GM21717 (cell line): ENCODE measurements around the gene ANXA2R.
A peak's percentile ranks its signal among the peaks of the same experiment; 100 is the strongest.
"Not testable (repeated sequence)": the region's sequence is repeated elsewhere in the genome, so short reads cannot be mapped to it uniquely, and the experiment has no call there.

Source experiments
- ATAC-seq: cut with Tn5 transposase; IDR thresholded peaks from one replicate; pipeline ENCODE4 v1.9.1; 2021; ENCODE audit warnings: mild to moderate bottlenecking, moderate library complexity; ENCODE audit not compliant: unreplicated experiment

ANXA2R gene

DNA sequence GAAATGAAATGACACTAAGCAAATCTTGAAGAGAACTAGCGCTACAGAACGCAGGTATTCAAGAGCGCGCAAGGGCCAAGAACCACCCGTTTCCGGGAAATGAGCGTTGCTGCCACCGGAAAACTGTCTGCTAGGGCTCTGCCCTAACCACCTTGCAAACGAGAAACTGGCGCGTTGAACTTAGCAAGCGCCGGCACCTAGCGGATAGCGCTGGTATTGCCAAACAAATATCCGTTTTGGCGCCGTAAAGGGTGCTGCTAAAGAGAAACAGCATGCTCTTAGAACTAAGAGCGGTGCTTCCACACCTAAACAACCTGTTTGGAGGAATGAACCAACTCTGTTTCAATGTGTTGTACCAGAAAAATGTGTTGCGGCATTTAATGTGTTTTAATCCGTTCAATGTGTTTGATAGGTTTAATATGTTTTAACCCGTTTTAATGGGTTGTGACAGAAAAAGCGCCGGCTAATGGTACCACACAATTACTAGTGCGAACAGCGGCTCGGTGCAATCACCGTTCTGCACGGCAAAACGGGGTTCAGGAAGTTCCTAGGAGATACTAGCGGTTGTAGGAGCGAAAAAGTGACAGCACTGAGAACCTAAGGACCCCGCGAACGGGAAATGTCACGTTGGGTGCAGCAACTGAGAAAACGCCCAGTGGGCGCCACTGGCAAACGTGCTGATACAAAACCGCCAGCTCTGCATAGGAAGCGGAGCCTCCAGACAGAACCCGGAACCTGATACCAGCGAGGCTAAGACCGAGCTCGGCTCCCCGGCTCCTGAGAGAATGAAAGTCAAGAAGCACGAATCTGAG is at the start of gene ANXA2R:
Gene ANXA2R, minus strand, starts transcription at position 33 of the 812 bp plus-strand sequence. CDS start 273 bp downstream, outside the sequence.
- peak; percentile 42 for ATAC-seq

- ATAC-seq: not testable (repeated sequence)
Measured at GRCh38 chr5:43086118-43086908, 46.2 kb upstream of the ANXA2R start.

DNA sequence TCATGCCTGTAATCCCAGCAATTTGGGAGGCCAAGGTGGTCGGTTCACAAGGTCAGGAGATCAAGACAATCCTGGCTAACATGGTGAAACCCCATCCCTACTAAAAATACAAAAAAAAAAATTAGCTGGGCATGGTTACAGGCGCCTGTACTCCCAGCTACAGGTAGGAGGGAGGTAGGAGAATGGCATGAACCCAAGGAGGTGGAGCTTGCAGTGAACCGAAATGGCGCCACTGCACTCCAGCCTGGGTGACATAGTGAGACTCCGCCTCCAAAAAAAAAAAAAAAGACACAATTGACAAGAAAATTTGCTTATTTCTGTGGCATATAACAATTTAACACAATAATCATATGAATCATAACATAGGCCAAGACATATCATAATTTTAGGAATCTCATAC is 45.3 kb upstream of the ANXA2R start:
- no peak for ATAC-seq

- ATAC-seq: not testable (repeated sequence)
Measured at GRCh38 chr5:43084468-43084867, 44.3 kb upstream of the ANXA2R start.

DNA sequence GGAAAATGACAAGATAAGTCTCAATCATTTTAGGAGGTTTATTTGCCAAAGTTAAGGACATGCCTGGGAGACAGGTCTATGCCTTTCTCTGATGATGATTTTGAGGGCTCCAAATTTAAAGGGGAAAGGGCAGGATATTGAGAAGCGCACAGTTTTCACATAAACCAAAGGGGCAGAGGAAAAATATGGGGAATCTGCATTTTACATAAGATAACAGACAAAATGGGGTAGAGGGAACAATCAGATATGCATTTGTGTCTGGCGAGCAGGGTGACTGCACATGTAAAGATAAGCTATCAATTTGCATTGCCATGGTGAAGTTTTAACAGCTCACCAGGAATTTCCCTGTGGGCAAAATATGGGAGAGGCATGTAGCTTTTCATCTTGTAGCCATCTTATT is 41.2 kb upstream of the ANXA2R start:
- not testable (repeated sequence) for ATAC-seq

DNA sequence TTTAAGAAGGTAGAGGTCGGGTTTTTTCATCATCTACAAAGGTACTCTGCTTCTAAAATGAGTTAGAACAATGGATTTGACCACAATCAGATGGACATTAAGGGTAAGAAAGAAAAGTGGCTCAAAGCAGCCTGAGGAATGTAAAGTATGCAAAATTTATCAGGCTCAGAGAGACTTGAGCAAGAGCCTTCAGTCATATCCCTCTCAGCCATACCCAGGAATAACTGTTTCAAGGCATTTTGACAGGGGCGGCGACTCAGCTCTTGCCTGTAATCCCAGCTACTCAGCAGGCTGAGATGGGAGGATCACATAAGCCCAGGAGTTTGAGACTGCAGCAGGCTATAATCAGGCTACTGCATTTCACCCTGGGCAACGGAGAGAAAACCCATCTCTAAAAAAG is 38.8 kb upstream of the ANXA2R start:
- no peak for ATAC-seq

DNA sequence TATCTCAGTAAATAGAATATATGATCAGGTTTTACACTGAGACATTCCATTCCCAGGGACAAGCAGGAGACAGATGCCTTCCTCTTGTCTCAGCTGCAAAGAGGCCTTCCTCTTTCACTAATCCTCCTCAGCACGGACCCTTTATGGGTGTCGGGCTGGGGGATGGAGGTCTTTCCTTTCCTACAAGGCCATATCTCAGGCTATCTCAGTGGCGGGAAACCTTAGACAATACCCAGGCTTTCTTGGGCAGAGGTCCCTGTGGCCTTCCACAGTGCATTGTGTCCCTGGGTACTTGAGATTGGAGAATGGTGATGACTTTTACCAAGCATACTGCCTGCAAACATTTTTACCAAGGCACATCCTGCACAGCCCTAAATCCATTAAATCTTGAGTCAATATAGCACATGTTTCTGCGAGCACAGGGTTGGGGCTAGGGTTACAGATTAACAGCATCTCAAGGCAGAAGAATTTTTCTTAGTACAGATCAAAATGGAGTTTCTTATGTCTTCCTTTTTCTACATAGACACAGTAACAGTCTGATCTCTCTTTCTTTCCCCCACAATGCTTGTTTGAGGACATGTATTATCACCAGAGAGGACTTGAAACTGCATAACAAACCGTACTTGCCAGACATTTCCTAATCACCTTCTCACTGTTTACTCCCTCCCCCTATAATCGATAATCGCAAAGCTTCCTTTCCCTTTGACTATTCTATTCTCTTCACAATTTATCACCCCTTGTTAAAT is 37.5 kb upstream of the ANXA2R start:
- not testable (repeated sequence) for ATAC-seq

DNA sequence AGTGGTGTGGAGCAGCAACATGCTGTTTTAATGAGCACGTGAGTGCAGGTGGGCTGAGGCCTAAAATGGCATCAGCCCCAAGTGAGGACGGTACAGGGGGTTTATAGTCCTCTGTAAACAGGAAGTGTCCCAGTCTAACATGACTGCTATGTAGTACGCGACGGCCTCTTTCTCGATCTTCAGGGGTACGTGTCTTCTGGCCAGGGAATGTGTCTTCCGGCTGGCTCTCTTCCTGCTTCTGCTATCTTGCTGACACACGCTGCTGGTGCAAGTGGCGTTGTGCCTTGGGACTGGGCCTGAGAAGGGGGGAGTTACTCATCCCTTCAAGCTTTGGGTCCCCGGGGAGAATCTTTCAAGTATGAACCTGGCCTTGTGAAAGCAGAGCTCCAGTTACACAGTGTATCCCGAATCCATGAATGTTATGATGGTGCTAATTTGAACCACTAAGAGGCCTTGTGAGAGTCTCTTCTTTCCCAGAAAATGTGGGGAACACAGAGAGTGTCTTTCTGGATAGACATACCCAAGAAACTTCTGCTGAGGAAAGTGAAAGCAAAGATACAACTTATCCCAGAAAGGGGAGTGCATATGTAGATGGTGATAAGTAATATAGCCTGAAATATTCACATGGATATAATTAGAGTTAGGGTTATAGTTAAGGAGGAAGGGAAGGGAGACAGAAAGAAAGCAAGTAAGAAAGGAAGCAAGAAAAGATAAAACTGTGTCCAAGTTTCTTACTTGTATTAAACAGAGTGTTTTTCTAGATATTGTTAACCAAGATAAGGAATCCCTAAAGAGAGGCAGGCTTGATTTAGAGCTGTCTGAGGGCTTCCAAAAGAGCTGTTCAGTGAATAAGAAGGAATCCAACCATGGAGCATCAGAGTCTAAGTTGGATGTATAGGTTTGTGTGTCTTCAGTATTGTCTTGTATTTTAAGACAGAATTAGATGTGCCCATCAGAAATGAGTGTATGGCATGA is 35.5 kb upstream of the ANXA2R start:
- no peak for ATAC-seq

GRCh38 chr5:43074987-43075318 is 34.8 kb upstream of the ANXA2R start:
- ATAC-seq: no peak

DNA sequence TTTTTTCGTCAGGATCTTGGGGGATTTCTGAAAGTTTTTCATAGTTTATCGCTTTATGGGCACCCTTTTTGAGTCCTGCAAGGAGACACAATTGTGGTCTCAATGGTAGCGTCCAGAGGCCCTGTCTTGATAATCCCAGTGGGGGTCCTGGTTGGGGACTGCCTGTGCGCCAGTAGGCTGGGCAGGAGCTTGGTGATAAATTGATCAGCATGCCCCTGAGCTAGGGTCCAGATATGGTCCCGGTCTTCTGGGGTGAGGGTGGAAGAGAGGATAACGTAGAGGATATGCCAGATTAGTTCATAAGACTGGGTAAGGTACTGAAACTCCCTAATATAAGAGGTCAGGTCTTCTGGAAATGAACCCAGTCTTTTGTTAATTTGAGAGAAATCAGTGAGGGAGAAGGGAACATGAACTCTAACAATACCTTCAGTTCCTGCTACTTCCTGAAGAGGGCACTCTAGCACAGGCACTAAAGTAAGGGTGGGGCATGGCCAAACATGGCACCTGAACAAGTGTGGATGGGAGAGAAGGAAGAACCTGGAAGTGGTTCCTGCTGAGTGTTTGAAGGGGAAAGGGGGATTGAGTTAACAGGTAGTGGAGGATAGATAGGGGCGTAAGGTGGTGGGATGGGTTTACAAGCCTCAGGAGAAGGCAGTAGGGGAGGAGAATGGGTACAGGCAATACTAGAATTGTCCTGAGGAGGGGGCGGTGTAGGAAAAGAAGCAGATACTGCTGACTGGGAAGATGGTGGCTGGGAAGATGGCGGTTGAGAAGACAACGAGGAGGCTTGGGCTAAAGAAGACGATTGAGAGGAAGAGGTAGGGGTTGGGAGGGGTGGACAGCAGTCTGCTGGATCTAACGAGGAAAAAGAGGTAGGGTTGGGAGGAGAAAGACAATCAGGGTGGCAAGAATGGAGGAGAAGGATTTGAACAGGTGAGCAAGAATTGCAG is 33.8 kb upstream of the ANXA2R start:
- no peak for ATAC-seq

GRCh38 chr5:43069401-43069720 is 29.2 kb upstream of the ANXA2R start:
- ATAC-seq: not testable (repeated sequence)

GRCh38 chr5:43068037-43068436 is 27.9 kb upstream of the ANXA2R start:
- ATAC-seq: no peak

GRCh38 chr5:43066799-43067741 is 27.0 kb upstream of the ANXA2R start:
- ATAC-seq: peak; percentile 58

DNA sequence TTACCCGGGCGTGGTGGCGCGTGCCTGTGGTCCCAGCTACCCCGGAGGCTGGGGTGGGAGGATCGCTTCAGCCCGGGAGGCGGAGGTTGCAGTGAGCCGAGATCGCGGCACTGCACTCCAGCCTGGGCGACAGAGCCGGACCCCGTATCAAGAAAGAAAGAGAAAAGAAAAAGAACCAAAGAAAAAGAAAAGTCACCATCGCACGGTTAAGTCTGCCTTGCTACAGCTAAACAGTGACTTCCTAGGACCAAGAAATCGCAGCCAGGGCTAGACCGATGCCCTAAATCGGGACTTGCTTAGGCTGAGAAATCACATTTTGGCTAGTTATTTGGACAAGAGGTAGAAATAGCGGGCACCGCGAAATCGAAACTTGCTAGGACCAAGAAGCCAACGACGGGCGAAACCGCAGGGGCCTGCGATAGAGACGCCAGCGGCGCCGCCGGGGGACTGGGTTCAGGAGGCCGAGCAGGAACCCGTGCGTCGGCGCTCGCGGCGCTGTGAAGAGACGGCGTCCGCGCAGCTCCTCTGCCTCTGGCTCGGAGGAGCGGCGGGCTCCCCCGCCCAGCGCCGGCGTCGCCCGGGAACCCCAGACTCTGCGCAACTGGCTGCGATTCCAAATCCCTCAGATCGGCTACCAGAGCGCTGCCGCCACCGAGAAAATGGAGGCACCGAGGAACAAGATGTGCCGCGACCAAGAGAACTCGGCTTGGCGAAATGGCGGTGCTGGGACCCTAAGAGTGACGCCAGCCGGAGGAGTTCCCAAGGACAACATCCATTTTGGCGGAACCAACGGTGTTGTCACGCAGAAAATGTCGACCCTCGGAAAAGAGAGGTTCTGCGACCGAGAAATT is 26.1 kb upstream of the ANXA2R start:
- peak; percentile 33 for ATAC-seq

DNA sequence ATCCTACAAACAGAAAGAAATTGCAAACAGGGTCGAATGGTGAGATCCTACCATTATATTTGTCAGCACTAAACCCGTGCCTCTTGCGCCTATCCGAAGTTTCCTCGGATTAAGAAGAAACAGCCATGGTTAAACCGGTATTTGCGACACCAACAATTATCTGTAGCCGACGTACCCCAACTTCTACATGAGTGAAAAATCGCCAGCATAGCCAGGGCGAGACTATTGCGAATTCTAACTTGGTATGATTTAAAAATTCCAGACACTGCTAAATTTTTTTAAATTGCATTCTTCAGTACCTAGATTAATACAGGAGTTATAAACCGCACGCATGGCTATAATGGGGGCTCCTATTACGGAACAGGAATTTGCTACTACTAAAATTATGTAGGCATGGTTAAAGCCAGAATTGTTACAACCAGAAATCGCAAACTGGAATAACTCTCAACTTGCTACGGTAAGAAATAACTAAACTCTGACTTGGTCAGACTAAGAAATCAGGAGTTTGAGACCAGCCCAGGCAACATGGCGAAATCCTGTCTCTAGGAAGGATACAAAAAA is 25.3 kb upstream of the ANXA2R start:
- no peak for ATAC-seq

DNA sequence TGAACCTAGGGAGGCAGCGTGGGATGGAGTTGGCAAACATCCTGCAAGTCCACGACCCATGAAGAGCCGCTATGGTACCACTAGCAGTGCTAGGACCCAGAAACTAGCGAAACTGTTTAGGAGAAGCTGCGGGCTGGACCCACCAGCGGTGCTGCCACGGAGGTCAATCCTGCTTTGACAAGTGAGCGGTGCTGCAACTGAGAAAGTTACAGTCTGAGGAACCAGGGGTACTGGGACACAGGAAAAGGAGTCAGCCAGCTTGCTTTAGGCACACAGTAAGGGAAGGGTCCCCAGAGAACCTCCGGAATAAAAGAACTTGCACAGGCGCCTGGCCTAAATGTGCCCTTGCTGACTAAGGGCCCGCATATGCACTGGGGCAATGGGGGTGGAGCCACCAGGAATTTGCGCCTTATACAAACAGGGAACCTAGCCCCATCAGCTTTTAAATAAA is 23.6 kb upstream of the ANXA2R start:
- no peak for ATAC-seq
